GM18867 (cell line): ENCODE measurements around the gene CYP21A2.

ENCODE experiments used
- ATAC-seq: cut with Tn5 transposase; IDR thresholded peaks from one replicate; pipeline ENCODE4 v1.9.1; 2021; ENCODE audit warnings: mild to moderate bottlenecking, moderate library complexity; ENCODE audit not compliant: unreplicated experiment

The CYP21A2 gene

DNA sequence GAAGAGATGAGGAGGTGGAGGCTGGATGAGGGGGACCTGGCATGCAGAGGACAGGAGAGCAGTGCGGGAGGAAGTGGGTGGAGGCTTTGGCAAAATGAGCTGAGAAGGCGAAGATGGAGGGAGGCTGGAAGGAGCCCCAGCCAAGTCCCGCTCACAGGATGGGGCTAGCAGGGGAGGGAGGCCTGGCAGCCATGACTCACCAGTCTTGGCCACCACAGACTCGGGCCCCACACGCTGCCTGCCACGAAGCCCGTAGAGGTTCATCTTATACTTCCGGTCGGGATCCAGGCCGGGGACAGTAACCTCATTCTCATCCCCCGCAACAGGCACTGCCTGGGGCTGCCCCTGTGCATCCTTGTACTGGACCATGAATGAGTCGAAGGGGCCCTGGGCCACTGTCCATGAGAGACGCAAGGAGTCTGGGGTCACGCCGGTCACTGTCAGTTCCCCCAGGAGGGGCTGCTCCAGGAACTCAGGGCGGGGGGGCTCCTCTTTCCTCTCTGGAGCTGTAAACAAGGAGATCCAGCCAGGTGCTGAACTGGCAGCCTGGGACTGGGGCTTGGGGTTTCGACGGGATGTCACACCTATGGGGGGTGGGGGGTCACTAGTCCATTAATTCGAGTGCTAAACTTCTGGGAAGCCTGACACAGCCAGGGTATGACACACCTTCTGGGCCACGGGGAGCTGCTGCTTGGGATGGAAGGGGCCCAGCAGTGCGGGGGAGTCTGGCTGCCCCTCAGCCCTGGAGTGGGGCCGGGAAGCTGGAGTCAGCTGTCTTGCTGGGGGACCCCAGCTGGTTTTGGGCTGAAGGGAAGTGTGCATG lies 43.2 kb downstream of the CYP21A2 start:
- no peak for ATAC-seq

DNA sequence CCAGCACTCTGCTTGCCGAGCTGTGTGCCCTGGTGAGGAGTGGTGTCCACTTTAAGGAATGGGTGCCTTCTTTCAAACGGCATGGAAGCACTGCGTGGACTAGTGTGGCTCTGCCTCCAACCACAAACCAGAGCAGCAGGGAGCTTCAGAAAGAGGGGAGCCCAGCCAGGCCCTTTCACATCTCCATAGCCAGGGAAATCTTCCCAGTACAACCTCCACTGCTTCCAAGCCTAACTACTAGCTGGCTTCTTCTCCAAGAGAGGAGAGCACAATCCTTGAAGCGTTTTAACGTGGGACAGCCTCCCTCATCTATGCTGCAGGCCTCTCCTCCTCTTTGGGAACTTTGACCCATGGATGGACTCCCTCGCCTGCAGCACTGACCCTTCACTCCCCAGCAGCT lies 44.3 kb downstream of the CYP21A2 start:
- ATAC-seq, result no peak

DNA sequence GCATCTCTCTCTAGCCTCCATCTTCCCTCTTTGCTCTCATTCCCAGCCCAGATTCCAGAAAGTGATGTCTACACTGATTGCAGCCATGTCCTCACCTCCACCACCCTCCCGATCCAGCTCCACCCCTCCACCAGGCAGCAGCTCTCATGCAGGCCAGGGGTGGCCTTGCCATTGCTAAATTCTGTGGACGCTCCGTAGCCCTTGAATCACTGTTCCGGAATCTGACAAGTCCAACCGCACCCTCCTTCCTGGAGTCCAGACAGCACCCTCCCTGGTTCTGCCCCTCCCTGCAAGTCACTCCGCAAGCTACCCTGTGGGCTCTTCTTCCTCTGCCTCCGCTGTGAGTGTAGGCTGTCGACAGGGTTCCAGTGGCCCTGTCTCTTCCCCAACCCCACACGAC lies 44.7 kb downstream of the CYP21A2 start:
- no peak for ATAC-seq

DNA sequence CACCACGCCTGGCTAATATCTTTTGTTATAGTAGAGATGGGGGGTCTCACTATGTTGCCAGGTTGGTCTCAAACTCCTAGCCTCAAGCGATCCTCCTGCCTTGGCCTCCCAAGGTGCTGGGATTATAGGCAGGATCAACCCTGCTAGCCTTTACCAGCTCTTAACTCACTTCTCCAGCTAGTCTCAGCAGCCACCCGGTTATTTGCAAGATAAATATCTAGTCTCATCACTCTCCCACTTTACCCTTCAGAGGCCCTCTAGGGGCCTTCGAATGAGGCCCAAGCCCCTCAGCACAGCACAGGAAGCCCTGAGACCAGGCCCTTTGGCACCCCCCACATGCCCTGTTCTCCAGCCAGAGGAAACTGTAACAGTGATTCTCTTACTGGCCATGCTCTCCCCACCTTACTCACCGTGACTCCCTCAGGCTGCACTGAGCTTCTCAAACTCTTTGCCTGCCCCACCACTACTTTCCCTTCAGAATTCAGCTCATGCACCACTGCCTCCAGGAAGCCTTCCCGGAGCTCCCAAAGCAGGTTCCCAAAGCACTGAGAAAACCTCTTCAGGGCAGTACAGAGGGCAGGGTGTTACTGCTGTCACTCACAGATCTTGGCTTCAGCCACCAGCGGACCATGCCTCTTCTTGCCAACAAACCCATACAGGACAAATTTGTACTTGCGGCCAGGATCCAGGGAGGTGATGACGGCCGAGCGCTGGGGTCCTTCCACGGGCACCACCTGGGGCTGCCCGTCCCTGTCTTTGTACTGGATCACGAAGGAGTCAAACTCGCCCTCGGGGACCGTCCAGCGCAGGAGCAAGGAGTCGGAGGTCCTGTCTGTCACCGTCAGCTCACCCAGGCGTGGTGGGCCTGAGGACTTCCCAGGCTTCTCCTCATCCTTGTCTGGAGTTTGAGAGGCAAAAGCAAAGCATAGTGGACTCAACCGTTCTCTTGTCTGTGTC lies 45.9 kb downstream of the CYP21A2 start:
- ATAC-seq, result no peak

DNA sequence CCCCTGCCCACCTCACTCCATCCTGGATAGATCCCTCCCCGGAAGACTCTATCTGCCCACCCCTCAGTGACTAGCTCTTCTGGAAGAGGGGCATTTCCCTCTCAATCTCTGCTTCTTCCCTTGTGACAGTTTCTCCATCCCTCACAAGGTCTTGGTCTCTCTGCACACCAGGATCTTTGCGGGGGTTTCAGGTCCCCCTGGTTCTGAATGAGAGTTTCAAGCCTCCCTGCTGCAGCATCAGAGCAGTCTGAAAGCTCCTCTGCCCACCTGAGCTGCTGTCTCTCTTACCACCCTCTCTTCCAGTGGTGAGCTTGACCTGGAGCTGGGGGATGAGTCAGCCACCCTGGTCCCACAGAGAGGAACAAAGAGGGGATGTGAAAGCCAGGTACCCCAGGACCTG lies 46.6 kb downstream of the CYP21A2 start:
- no peak for ATAC-seq

DNA sequence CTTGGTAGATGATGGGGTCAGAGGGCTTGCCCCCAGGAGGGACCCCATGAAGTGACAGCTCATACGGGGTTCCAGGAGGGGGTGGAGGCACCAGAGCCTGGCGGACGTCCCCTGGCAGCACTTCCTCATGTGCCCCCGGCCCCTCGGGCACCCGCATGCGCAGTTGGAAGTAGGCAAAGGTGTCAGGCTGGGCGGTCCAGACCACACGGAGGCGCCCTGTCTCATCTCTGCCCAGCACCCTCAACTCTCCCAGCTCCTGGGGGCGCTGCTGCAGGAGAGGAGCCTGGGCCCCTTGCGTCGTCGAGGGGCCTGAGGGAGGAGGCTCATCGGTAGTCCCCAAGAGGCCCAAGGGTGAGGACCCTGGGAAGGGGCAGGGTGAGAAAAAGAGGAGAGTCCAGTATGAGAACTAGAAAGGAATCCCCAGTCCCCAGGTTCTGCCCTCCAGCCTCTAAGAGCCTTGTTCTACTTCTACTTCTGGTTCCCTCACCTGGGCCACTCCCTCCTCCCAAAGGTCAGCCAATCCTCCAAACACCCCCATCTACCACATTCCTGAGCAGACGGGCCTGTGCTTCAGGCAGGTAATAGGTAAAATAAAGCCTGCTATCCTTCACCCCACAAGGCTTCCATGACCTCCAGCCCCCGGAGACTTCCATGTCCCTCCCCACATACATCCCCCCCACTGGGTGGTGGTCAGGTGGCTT lies 47.7 kb downstream of the CYP21A2 start:
- ATAC-seq, result no peak

DNA sequence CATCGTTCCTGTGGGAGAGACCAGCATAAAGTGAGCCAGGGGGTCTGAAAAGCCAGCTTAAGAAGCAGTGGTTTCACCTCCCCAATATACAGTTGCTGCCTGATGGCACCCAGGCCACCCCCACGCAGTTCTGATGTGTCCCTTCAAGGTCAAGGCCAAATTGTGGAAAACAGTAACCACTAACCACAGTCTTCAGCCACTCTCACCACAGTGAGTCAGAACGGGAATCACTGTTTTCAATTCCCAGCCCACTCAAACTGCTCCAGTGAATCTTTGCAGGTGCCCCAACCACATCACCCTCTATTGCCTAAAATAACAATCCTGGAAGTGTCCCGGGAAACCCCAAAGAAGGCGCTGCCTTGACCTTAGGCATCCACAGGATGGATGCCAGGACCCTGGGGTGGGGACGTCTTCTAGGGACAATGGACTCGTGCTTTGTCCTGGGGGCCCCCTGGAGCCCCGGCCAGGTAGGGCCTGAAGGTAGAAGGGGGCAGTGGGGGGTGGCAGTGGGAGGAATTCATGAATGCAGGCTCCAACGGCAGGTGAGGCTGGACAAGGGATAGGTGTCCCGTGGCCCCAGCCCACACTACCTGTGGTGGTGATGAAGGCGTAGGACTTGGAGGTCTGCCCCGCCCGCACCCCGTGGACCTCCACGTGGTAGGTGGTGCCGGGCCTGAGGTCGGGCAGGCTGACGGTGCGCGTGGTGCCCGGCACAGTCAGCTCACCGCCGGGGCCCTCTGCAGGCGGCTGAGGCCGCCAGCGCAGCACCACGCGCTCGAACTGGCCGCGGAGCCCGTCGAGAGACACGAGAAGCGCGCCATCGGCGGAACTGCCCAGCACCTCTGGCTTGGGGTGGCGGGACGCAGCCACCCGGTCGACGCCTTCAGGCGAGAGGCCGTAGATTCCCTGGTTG lies 48.7 kb downstream of the CYP21A2 start:
- ATAC-seq, result no peak

DNA sequence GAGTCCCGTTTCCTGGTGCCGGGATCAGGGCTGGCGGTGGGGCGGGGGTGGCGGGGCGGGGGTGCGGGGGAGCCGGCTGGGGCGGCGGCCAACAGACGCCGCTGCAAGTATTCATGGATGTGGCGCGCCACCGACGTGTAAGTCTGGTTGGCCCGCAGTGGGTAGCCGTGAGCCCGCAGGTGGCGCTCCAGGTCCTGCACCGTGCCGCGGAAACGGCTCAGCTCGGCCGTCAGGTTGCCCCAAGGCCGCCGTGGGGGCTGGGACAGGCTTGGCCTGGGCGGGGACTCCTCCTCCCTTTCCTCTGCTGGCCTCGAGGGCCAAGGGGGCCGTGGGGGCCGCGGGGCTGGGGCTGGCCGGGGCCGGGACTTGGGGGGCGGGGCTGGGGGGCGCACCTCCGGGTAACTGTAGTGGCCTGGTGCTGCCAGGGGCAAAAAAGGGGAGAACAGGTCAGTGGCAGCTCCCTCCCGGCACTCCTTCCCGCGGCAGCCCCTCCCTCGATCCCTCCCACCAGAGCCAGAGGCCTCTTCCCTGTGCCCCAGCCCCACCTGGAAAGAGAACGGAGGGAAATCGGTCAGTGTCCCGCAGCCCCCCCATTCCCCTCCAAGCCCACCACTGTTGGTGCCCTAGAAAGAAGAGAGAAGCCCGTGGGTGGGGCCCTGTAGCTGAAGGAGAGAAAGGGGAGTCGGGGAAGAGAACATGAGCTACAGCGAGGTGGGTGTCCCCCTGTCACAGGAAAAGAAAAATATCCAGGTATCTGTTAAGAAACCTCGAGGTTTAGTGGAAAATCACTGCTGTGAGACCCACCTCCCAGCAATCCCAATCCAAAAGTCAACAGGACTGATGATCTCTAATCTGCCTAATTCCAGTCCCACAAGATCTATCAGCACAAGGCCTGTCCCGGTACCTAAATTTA lies 49.6 kb downstream of the CYP21A2 start:
- ATAC-seq, result no peak

DNA sequence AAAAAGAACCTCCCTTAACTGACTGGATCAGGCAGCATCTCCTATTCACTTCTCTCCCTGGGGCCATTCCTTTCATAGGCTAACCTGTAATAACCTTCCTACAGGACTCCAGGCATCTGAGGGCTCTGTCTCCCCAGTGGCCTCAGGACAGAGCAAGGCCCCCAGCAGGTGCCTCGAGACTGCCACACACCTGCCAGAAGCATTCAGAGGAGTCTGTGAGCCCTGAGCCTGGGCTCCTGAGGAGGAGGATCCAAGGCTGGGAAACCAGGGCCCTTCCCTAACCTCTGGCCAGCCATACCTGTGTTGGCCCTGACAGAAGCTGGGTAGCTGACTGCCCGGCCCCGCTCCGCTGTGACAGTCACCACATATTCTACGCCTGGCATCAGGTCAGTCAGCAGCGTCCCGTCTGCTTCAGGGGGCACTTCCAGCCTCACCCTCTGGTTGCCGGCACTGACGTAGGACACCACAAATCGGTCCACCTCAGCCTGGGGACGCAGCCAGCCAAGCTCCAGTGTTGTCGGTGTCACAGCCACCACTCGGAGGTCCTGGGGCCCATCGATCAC lies 50.4 kb downstream of the CYP21A2 start:
- ATAC-seq, result no peak

DNA sequence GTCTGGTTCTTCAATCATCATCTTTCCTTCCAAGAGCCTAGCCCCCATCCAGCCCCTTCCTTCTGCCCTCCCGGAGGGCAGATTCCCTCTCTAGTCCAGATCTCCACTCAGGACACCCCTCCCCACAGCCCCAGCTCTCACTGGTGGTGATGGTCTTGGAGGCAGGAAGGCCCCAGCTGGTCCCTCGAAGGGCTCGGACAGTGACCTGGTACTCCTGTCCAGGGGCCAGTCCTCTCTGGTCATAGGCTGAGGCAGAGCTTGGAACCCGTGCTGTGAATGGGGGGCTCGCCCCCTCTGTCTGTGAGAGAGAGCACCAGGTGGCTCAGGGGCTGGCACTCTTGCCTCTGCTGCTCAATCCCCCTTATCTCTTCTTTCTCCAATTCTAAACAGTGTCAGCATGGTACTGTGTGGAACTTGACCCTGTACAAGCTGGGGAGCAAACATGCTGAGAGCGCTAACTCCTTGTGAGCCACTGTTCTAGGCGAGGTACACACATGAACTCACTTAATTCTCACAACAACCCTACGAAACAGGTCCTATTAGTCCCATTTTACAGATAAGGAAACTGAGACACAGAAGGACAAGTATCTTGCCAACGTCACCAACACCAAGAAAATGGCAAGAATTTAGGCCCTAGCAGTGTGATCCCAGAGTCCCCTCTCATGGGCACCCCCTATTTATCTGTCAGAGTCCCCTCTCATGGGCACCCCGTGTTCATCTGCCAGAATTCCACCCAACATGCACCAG lies 51.0 kb downstream of the CYP21A2 start:
- ATAC-seq, result no peak
